Pancreas (tissue), 10 donors: ENCODE data around the gene CLSTN1. TPM values are rescaled to one million over a fixed set of nuclear protein-coding genes. Genes with fewer than 3 reads are reported as not detected.
A peak's percentile ranks its signal among the peaks of the same experiment; 100 is the strongest.

Source experiments
- ATAC-seq, 4 donors: fragments of 200-7000 bp; cut with Tn5 transposase; one replicate each; pipeline versions ENCODE4 v1.8.0 to v1.9.1; 2020; ENCODE audit warnings: mild to moderate bottlenecking in 4 of 4, moderate library complexity in 4 of 4
- DNase-seq, 6 donors: peaks; one replicate each; pipeline ENCODE4 v3.0.0-alpha.2; 2020
- FAIRE-seq: peaks from 2 replicates; lab custom pipeline; 2012; peaks lifted over from hg19 to GRCh38; lab: Jason Lieb, UNC
- H3K27ac ChIP-seq, 4 donors: fragments of 200-600 bp; sonication (generic); 1 replicate in 3 of 4; 2 replicates in 1 of 4; pipeline versions ENCODE4 v1.5.0 to v1.8.0; 2020
- H3K27me3 ChIP-seq, 4 donors: fragments of 200-600 bp; one replicate each; pipeline ENCODE4 v1.8.0; 2021
- H3K36me3 ChIP-seq, 3 donors: fragments of 200-600 bp; sonication (generic) in 1 of 3; one replicate each; pipeline versions ENCODE4 v1.5.0 to v1.8.0; 2020 to 2021
- H3K4me1 ChIP-seq, 3 donors: fragments of 200-600 bp; one replicate each; pipeline ENCODE4 v1.8.0; 2021
- H3K4me3 ChIP-seq, 4 donors: fragments of 200-600 bp; sonication (generic) in 2 of 4; one replicate each; pipeline versions ENCODE4 v1.5.0 to v1.8.0; 2020 to 2021
- H3K9me3 ChIP-seq, 4 donors: fragments of 200-600 bp; one replicate each; pipeline ENCODE4 v1.8.0; 2021
- CTCF ChIP-seq, 4 donors: fragments of 200-600 bp; sonication (generic) in 3 of 4; IDR thresholded peaks; one replicate each; pipeline versions ENCODE4 v1.5.0 to v1.8.0; 2021; ENCODE audit warnings: antibody characterized with exemption in 4 of 4
- WGBS, 2 donors: extraction: QIAGEN DNeasy Blood & Tissue Kit; methylation state at CpG; one replicate each; pipeline ENCODE4 v1.1.7; 2013; 5-methylcytosine and 5-hydroxymethylcytosine counted together
- intact Hi-C, 3 donors: fragments of 100-400 bp; cut with DNase I; formaldehyde crosslinking; loops; one replicate each; pipeline versions ENCODE4 v1.11.1 to v1.14.2; 2022
- polyA plus RNA-seq, 2 donors: library from polyadenylated mRNA; stranded (reverse); fragments of 200-250 nt; gene quantifications; one replicate each; pipeline ENCODE4 v1.2.3, GENCODE V29; 2013
- total RNA-seq, 6 donors: library from RNA; stranded (reverse); fragmentation: NEBNext Ultra II Directional in 4 of 6; extraction: Animal tissue kit (Norgen Biotek cat#: 25700) in 4 of 6; gene quantifications; one replicate each; pipeline versions ENCODE4 v1.2.1 to v1.2.4, GENCODE V29; 2021 to 2023
- donor health status: healthy with polysubstance abuse.
- donor health status: DM: no; HTN: no; CAD: no; lungs with moderate emphysema.
- donor health status: DM: no; HTN: no; CAD: no.
- donor health status: control.
- donor health status: control.
- donor health status: Bipolar disorder and iron deficiency.
- donor health status: DM: yes; HTN: yes; CAD: no.
- donor health status: DM: no; HTN: no; CAD: no.
- donor health status: DM: no; HTN: no; CAD: no.
- donor health status: DM: yes; HTN: yes; CAD: no.

CLSTN1 gene
- total and polyA plus RNA-seq, 8 donors: 44.2 to 73.5 (median 61.8) TPM

- Histone ChIP-seq H3K4me1 (peaks cover 0 to 7% (median 0%) of the 10 kb centered on the region in 3 donors), H3K27me3 (no peaks in the 10 kb centered on the region), H3K4me3 (no peak overlapping the region), H3K9me3 (no peaks in the 10 kb centered on the region), H3K27ac (no peak overlapping the region), H3K36me3 (no peaks in the 10 kb centered on the region)
- intact Hi-C loops: no loop called here
- FAIRE-seq (no peak), ATAC-seq (peak; percentile 27 to 76 (median 71)), DNase-seq (peak in 4 of 6 donors; percentile 46 to 80 (median 64))
- WGBS, 2 donors: 41 to 42% methylated on average over 20 of the region's 20 CpGs
- TF ChIP-seq CTCF (IDR thresholded peaks at IDR 0.05): no peak
These were observed 19.2 kb upstream of the CLSTN1 start for GRCh38 chr1:9842781-9843575.

- intact Hi-C loops: no loop called here
- peaks cover 0 to 7% (median 0%) of the 10 kb centered on the region in 3 donors for H3K4me1 ChIP-seq
- ATAC-seq (no peak), DNase-seq (peak in 2 of 6 donors; percentile 28 to 45), FAIRE-seq (no peak)
- no peaks in the 10 kb centered on the region for H3K9me3 ChIP-seq
- H3K4me3 ChIP-seq: no peak overlapping the region
- H3K27ac ChIP-seq: no peak overlapping the region
- WGBS, 2 donors: 66 to 79% methylated on average over 9 of the region's 9 CpGs
- H3K36me3 ChIP-seq: no peaks in the 10 kb centered on the region
- TF ChIP-seq CTCF (IDR thresholded peaks at IDR 0.05): no peak
- H3K27me3 ChIP-seq: no peaks in the 10 kb centered on the region
These were observed 18.4 kb upstream of the CLSTN1 start for GRCh38 chr1:9842073-9842711.

GRCh38 chr1:9841460-9841859, 17.7 kb upstream of the CLSTN1 start:
- DNase-seq: peak in 1 of 6 donors; percentile 35
- Histone ChIP-seq H3K27me3 (no peaks in the 10 kb centered on the region), H3K27ac (no peak overlapping the region), H3K36me3 (no peaks in the 10 kb centered on the region), H3K9me3 (no peaks in the 10 kb centered on the region), H3K4me3 (no peak overlapping the region), H3K4me1 (peaks cover 0 to 7% (median 0%) of the 10 kb centered on the region in 3 donors)
- FAIRE-seq: no peak
- intact Hi-C loops: no loop called here
- no peak for ATAC-seq
- TF ChIP-seq CTCF (IDR thresholded peaks at IDR 0.05): no peak
- WGBS, 2 donors: 95 to 99% methylated on average over 2 of the region's 2 CpGs

- FAIRE-seq (no peak), DNase-seq (peak in 1 of 6 donors; percentile 18), ATAC-seq (no peak)
- intact Hi-C loops: no loop called here
- H3K9me3 ChIP-seq: no peaks in the 10 kb centered on the region
- peaks cover 0 to 7% (median 0%) of the 10 kb centered on the region in 3 donors for H3K4me1 ChIP-seq
- TF ChIP-seq CTCF (IDR thresholded peaks at IDR 0.05): no peak
- 82 to 85% methylated on average over 3 of the region's 3 CpGs for WGBS, 2 donors
- H3K27ac ChIP-seq: no peak overlapping the region
- H3K4me3 ChIP-seq: no peak overlapping the region
- H3K36me3 ChIP-seq: no peaks in the 10 kb centered on the region
- H3K27me3 ChIP-seq: no peaks in the 10 kb centered on the region
These were observed 16.4 kb upstream of the CLSTN1 start for GRCh38 chr1:9840176-9840575.
